OCI-LY7 (cell line): ENCODE results near the gene RNF25. TPM values are rescaled to one million over a fixed set of nuclear protein-coding genes. Genes with fewer than 3 reads are reported as not detected.

Experiments used
- BruUV-seq: library from RNA; stranded (reverse); fragments of 400-500 nt; replicated peaks from 2 replicates; lab custom pipeline; 2021; lab: Mats Ljungman, UMichigan
- CTCF ChIA-PET: fragments of 300-600 bp; sonication (Branson Sonifier 250); formaldehyde crosslinking; loops from one replicate; lab custom pipeline; 2022; ENCODE audit warnings: antibody characterized with exemption; ENCODE audit not compliant: unreplicated experiment; lab: Charles Lee
- POLR2A ChIA-PET: fragments of 300-600 bp; sonication (Branson Sonifier 250); formaldehyde crosslinking; loops from one replicate; lab custom pipeline; 2022; ENCODE audit warnings: antibody characterized with exemption; lab: Charles Lee
- DNase-seq: peaks from one replicate; pipeline ENCODE4 v3.0.0-alpha.2; 2015; ENCODE audit warnings: low spot score
- H2AFZ ChIP-seq: fragments of 200-600 bp; sonication (generic), shearing (Covaris generic); 2 replicates; pipeline ENCODE4 v1.6.1; 2014; ENCODE audit warnings: mild to moderate bottlenecking, antibody characterized with exemption, low read length, moderate library complexity
- H3K27ac ChIP-seq: fragments of 200-600 bp; sonication (generic); 2 replicates; pipeline ENCODE4 v1.5.1; 2014; ENCODE audit warnings: mixed run types, low read depth, mild to moderate bottlenecking, moderate library complexity, low read length, inconsistent platforms; ENCODE audit not compliant: poor library complexity, severe bottlenecking
- H3K36me3 ChIP-seq: fragments of 200-600 bp; sonication (generic); 2 replicates; pipeline ENCODE4 v1.6.1; 2014; ENCODE audit warnings: mild to moderate bottlenecking, antibody characterized with exemption, low read length, moderate library complexity, mixed read lengths; ENCODE audit not compliant: insufficient read depth
- H3K4me1 ChIP-seq: fragments of 200-600 bp; sonication (generic); 2 replicates; pipeline ENCODE4 v1.5.1; 2014; ENCODE audit warnings: mild to moderate bottlenecking, low read length; ENCODE audit not compliant: insufficient read depth, poor library complexity, severe bottlenecking
- H3K4me2 ChIP-seq: fragments of 200-600 bp; sonication (generic); 2 replicates; pipeline ENCODE4 v1.6.1; 2014; ENCODE audit warnings: mild to moderate bottlenecking, low read length
- H3K4me3 ChIP-seq: fragments of 200-600 bp; sonication (generic); 2 replicates; pipeline ENCODE4 v1.5.1; 2014; ENCODE audit warnings: mild to moderate bottlenecking, low read depth, low read length; ENCODE audit not compliant: poor library complexity, severe bottlenecking
- H3K79me2 ChIP-seq: fragments of 200-600 bp; sonication (generic); 2 replicates; pipeline ENCODE4 v1.6.1; 2016; ENCODE audit warnings: low read depth, mild to moderate bottlenecking, low read length, moderate library complexity, mixed read lengths; ENCODE audit not compliant: insufficient read depth
- H3K9me2 ChIP-seq: fragments of 200-600 bp; sonication (generic); 2 replicates; pipeline ENCODE4 v1.6.1; 2016; ENCODE audit warnings: mild to moderate bottlenecking, low read length, mixed read lengths; ENCODE audit not compliant: insufficient read depth
- H3K9me3 ChIP-seq: fragments of 200-600 bp; sonication (generic); 2 replicates; pipeline ENCODE4 v1.6.1; 2014; ENCODE audit warnings: mild to moderate bottlenecking, mixed run types, low read length, mixed read lengths
- H4K20me1 ChIP-seq: fragments of 200-600 bp; sonication (generic); 2 replicates; pipeline ENCODE4 v1.6.1; 2014; ENCODE audit warnings: mild to moderate bottlenecking, antibody characterized with exemption, low read length, moderate library complexity, mixed read lengths; ENCODE audit not compliant: insufficient read depth
- EZH2phosphoT487 ChIP-seq: fragments of 200-600 bp; sonication (generic); IDR thresholded peaks from 2 replicates; pipeline ENCODE4 v1.6.1; 2018; ENCODE audit warnings: low read depth, borderline replicate concordance, mild to moderate bottlenecking, mixed run types, antibody characterized with exemption, low read length, moderate library complexity, mixed read lengths
- intact Hi-C: fragments of 100-400 bp; cut with micrococcal nuclease; formaldehyde crosslinking; loops from one replicate; pipeline ENCODE4 v1.10.0; 2022; ENCODE audit not compliant: unreplicated experiment
- total RNA-seq, 2 experiments: library from RNA; depleted of rRNA in 1 of 2; stranded (reverse); fragments of >200 nt in 1 of 2; shearing (Covaris generic) in 1 of 2; gene quantifications; 2 replicates each; pipeline ENCODE4 v1.2.3, GENCODE V29; 2014 to 2022
- TF ChIP-seq, protein P1 (sequence below): fragments of 200-600 bp; sonication (generic); conservative IDR thresholded peaks from 2 replicates; pipeline ENCODE4 v1.5.1; 2014; ENCODE audit warnings: mild to moderate bottlenecking, antibody characterized with exemption, low read length, moderate library complexity, mixed read lengths

Gene RNF25
- total RNA-seq, 2 experiments from 2014 or later, result 24.0 to 25.8 TPM

DNA sequence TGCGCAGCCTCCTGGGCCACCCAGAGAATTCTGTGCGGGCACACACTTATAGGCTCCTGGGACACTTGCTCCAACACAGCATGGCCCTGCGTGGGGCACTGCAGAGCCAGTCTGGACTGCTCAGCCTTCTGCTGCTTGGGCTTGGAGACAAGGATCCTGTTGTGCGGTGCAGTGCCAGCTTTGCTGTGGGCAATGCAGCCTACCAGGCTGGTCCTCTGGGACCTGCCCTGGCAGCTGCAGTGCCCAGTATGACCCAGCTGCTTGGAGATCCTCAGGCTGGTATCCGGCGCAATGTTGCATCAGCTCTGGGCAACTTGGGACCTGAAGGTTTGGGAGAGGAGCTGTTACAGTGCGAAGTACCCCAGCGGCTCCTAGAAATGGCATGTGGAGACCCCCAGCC is 27.1 kb upstream of the RNF25 start:
- Histone ChIP-seq H3K36me3 (no peaks in the 10 kb centered on the region), H3K27ac (no peak overlapping the region), H3K4me1 (no peaks in the 10 kb centered on the region), H2AFZ (no peak overlapping the region), H3K79me2 (no peaks in the 10 kb centered on the region), H3K9me3 (no peaks in the 10 kb centered on the region), H4K20me1 (no peaks in the 10 kb centered on the region), H3K4me2 (no peak overlapping the region), H3K9me2 (no peaks in the 10 kb centered on the region), H3K4me3 (no peak overlapping the region)
- no TSS peak for BruUV-seq
- TF ChIP-seq EZH2phosphoT487, result no peak
- TF ChIP-seq, protein P1, sequence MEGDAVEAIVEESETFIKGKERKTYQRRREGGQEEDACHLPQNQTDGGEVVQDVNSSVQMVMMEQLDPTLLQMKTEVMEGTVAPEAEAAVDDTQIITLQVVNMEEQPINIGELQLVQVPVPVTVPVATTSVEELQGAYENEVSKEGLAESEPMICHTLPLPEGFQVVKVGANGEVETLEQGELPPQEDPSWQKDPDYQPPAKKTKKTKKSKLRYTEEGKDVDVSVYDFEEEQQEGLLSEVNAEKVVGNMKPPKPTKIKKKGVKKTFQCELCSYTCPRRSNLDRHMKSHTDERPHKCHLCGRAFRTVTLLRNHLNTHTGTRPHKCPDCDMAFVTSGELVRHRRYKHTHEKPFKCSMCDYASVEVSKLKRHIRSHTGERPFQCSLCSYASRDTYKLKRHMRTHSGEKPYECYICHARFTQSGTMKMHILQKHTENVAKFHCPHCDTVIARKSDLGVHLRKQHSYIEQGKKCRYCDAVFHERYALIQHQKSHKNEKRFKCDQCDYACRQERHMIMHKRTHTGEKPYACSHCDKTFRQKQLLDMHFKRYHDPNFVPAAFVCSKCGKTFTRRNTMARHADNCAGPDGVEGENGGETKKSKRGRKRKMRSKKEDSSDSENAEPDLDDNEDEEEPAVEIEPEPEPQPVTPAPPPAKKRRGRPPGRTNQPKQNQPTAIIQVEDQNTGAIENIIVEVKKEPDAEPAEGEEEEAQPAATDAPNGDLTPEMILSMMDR, result no peak
- ChIA-PET CTCF (no interaction called here), POLR2A (interaction anchor here (0.7 to 1.1 kb wide), 2 partner anchors 12 kb away, joined by 3 to 4 read pairs; partner anchors contain the start of gene TTLL4)
- intact Hi-C loops, result no loop called here
- DNase-seq, result no peak

DNA sequence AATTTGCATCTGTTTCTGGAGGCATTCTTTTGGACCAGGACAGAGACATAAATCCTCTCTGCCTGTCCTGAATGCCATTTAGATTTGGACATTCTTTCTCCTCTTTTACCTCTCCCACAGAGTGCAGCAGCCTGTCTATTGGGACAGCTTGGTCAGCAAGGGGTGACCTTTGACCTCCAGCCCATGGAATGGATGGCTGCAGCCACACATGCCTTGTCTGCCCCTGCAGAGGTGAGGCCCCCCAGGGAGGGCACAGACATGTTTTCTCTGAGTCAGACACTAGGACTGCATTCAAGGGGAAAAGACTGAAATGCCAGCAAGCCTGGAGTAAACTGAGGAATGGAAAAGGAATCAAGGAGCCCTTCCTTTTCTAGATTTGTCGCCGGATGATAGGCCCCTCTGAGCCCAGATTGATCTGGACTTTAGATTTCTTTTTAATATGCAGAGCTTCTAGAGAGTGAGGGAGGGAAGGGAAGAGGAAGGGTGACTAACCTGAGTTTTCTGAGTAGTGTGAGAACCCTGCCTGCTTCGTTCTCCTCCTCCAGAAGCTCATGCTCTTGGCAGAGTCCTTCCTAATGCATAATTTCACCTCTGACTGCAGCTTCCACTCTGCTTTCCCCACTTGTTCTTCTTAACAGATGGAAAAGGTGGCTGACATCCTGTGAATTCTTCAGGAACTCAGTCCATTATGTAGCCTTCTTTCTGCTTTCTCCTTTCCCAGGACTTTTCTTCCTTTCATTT is 22.8 kb upstream of the RNF25 start:
- Histone ChIP-seq H3K9me3 (no peaks in the 10 kb centered on the region), H3K4me2 (no peak overlapping the region), H3K4me1 (no peaks in the 10 kb centered on the region), H3K27ac (no peak overlapping the region), H3K4me3 (no peak overlapping the region), H3K36me3 (no peaks in the 10 kb centered on the region), H3K9me2 (no peaks in the 10 kb centered on the region), H3K79me2 (no peaks in the 10 kb centered on the region), H4K20me1 (no peaks in the 10 kb centered on the region), H2AFZ (no peak overlapping the region)
- ChIA-PET CTCF (no interaction called here), POLR2A (interaction anchor here (0.6 to 0.9 kb wide), 2 partner anchors 129 to 459 kb away, joined by 3 to 4 read pairs; no protein-coding TSS in a partner anchor)
- DNase-seq, result no peak
- intact Hi-C loops, result no loop called here
- TF ChIP-seq, protein P1, result no peak
- no peak for TF ChIP-seq EZH2phosphoT487
- no TSS peak for BruUV-seq

DNA sequence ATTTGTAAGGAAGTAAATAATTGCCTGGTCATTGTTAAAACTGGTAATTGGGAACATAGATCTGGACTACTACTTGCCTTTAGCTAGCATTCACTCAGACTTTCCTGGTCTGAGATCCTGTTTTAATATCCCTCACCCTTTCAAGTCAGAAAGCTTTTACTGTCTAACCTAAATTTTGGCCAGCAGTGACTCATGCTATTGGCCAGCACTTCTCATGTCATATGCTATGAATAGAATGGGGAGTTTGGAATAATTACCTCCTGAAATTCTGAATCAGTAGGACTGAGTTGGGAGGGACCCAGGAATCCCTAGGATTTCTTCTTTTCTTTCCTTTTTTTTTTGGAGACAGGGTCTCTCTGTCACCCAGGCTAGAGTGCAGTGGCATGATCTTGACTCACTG is 19.4 kb upstream of the RNF25 start:
- BruUV-seq, result no TSS peak
- POLR2A ChIA-PET, result interaction anchor here (0.7 kb wide), 1 partner anchor 128 kb away, joined by 3 read pairs; no protein-coding TSS in a partner anchor
- CTCF ChIA-PET, result interaction anchor here (0.5 kb wide), 1 partner anchor 700 kb away, joined by 5 read pairs; no protein-coding TSS in a partner anchor
- H2AFZ ChIP-seq, result no peak overlapping the region
- no peak overlapping the region for H3K27ac ChIP-seq
- H3K4me1 ChIP-seq, result no peaks in the 10 kb centered on the region
- no peaks in the 10 kb centered on the region for H4K20me1 ChIP-seq
- no peaks in the 10 kb centered on the region for H3K9me2 ChIP-seq
- H3K4me3 ChIP-seq, result no peak overlapping the region
- no peaks in the 10 kb centered on the region for H3K79me2 ChIP-seq
- no peak for TF ChIP-seq EZH2phosphoT487
- TF ChIP-seq, protein P1, result no peak
- DNase-seq, result no peak
- H3K36me3 ChIP-seq, result no peaks in the 10 kb centered on the region
- H3K9me3 ChIP-seq, result no peaks in the 10 kb centered on the region
- intact Hi-C loops, result no loop called here
- no peak overlapping the region for H3K4me2 ChIP-seq
